IPS-20b (cell line): ENCODE data around the gene LMCD1.

Experiments
- H3K27ac ChIP-seq: one replicate; pipeline ENCODE4 v1.5.1; 2013; ENCODE audit warnings: low read length
- H3K27me3 ChIP-seq: 2 replicates; pipeline ENCODE4 v1.6.1; 2013; ENCODE audit warnings: mild to moderate bottlenecking, low read length, inconsistent platforms; ENCODE audit not compliant: insufficient read depth
- H3K36me3 ChIP-seq: 2 replicates; pipeline ENCODE4 v1.6.1; 2013; ENCODE audit warnings: low read depth, mild to moderate bottlenecking, inconsistent platforms, low read length, moderate library complexity; ENCODE audit not compliant: insufficient read depth
- H3K4me1 ChIP-seq: 2 replicates; pipeline ENCODE4 v1.6.1; 2013; ENCODE audit warnings: mild to moderate bottlenecking, control low read depth, inconsistent platforms, low read length, moderate library complexity; ENCODE audit not compliant: insufficient read depth
- H3K4me3 ChIP-seq: 2 replicates; pipeline ENCODE4 v1.5.1; 2013; ENCODE audit warnings: mild to moderate bottlenecking, low read length, inconsistent platforms
- H3K9ac ChIP-seq: 2 replicates; pipeline ENCODE4 v1.6.1; 2013; ENCODE audit warnings: low read depth, mild to moderate bottlenecking, inconsistent platforms, low read length, moderate library complexity
- H3K9me3 ChIP-seq: 2 replicates; pipeline ENCODE4 v1.6.1; 2013; ENCODE audit warnings: mild to moderate bottlenecking, low read depth, low read length, inconsistent platforms; ENCODE audit not compliant: insufficient read depth

LMCD1 gene

GRCh38 chr3:8541486-8541885 lies 39.9 kb downstream of the LMCD1 start:
- Histone ChIP-seq H3K36me3 (peaks cover 36% of the 10 kb centered on the region), H3K27ac (no peak overlapping the region), H3K9ac (no peak overlapping the region), H3K4me1 (no peaks in the 10 kb centered on the region; the same call in 1 of the 2 replicates), H3K9me3 (no peaks in the 10 kb centered on the region), H3K4me3 (no peak overlapping the region), H3K27me3 (no peaks in the 10 kb centered on the region)

- H3K9ac ChIP-seq: no peak overlapping the region
Measured at GRCh38 chr3:8542190-8543135, 40.8 kb downstream of the LMCD1 start.

GRCh38 chr3:8546609-8547008 lies 45.0 kb downstream of the LMCD1 start:
- H3K27me3 ChIP-seq: no peaks in the 10 kb centered on the region

More at GRCh38 chr3:8542190-8543135, 40.8 kb downstream of the LMCD1 start:
- Histone ChIP-seq H3K27ac (no peak overlapping the region), H3K27me3 (no peaks in the 10 kb centered on the region), H3K4me3 (no peak overlapping the region), H3K36me3 (peaks cover 30% of the 10 kb centered on the region), H3K4me1 (no peaks in the 10 kb centered on the region), H3K9me3 (no peaks in the 10 kb centered on the region)

GRCh38 chr3:8548502-8549275 lies 47.1 kb downstream of the LMCD1 start:
- Histone ChIP-seq H3K27ac (no peak overlapping the region), H3K36me3 (peaks cover 40% of the 10 kb centered on the region), H3K27me3 (no peaks in the 10 kb centered on the region), H3K4me1 (no peaks in the 10 kb centered on the region), H3K4me3 (no peak overlapping the region), H3K9ac (no peak overlapping the region), H3K9me3 (no peaks in the 10 kb centered on the region)

More at GRCh38 chr3:8546609-8547008, 45.0 kb downstream of the LMCD1 start:
- Histone ChIP-seq H3K9me3 (no peaks in the 10 kb centered on the region), H3K4me3 (no peak overlapping the region), H3K36me3 (peaks cover 32% of the 10 kb centered on the region), H3K27ac (no peak overlapping the region), H3K9ac (no peak overlapping the region), H3K4me1 (no peaks in the 10 kb centered on the region)

GRCh38 chr3:8549354-8549753 lies 47.7 kb downstream of the LMCD1 start:
- no peak overlapping the region for H3K9ac ChIP-seq
- H3K27ac ChIP-seq: no peak overlapping the region
- no peaks in the 10 kb centered on the region for H3K27me3 ChIP-seq
- H3K4me3 ChIP-seq: no peak overlapping the region
- peaks cover 40% of the 10 kb centered on the region for H3K36me3 ChIP-seq
- no peaks in the 10 kb centered on the region for H3K9me3 ChIP-seq
- no peaks in the 10 kb centered on the region for H3K4me1 ChIP-seq

GRCh38 chr3:8550611-8551010 lies 49.0 kb downstream of the LMCD1 start:
- H3K27ac ChIP-seq: no peak overlapping the region

GRCh38 chr3:8552223-8552762 lies 50.7 kb downstream of the LMCD1 start:
- no peak overlapping the region for H3K27ac ChIP-seq
- H3K36me3 ChIP-seq: peaks cover 37% of the 10 kb centered on the region
- no peak overlapping the region for H3K4me3 ChIP-seq
- no peak overlapping the region for H3K9ac ChIP-seq
- H3K4me1 ChIP-seq: peaks cover 8% of the 10 kb centered on the region
- no peaks in the 10 kb centered on the region for H3K9me3 ChIP-seq
- H3K27me3 ChIP-seq: no peaks in the 10 kb centered on the region

More at GRCh38 chr3:8550611-8551010, 49.0 kb downstream of the LMCD1 start:
- Histone ChIP-seq H3K9ac (no peak overlapping the region), H3K27me3 (no peaks in the 10 kb centered on the region), H3K9me3 (no peaks in the 10 kb centered on the region), H3K4me1 (peaks cover 5% of the 10 kb centered on the region), H3K36me3 (peaks cover 38% of the 10 kb centered on the region), H3K4me3 (no peak overlapping the region)

- Histone ChIP-seq H3K4me3 (no peak overlapping the region), H3K27ac (no peak overlapping the region), H3K4me1 (peaks cover 8% of the 10 kb centered on the region), H3K27me3 (no peaks in the 10 kb centered on the region), H3K9me3 (no peaks in the 10 kb centered on the region), H3K9ac (no peak overlapping the region), H3K36me3 (peaks cover 41% of the 10 kb centered on the region)
Measured at GRCh38 chr3:8553405-8553804, 51.8 kb downstream of the LMCD1 start.

- H3K36me3 ChIP-seq: peaks cover 30% of the 10 kb centered on the region
- peak overlapping the region; percentile 6; the same call in 1 of the 2 replicates for H3K9ac ChIP-seq
- H3K9me3 ChIP-seq: no peaks in the 10 kb centered on the region
- no peak overlapping the region for H3K27ac ChIP-seq
- peaks cover 8% of the 10 kb centered on the region for H3K4me1 ChIP-seq
- no peak overlapping the region for H3K4me3 ChIP-seq
- no peaks in the 10 kb centered on the region for H3K27me3 ChIP-seq
Measured at GRCh38 chr3:8554696-8555095, 53.1 kb downstream of the LMCD1 start.

GRCh38 chr3:8555113-8555661 lies 53.6 kb downstream of the LMCD1 start:
- peak overlapping the region; percentile 6; the same call in 1 of the 2 replicates for H3K9ac ChIP-seq
- peaks cover 8% of the 10 kb centered on the region for H3K4me1 ChIP-seq
- H3K27ac ChIP-seq: no peak overlapping the region
- H3K27me3 ChIP-seq: no peaks in the 10 kb centered on the region
- peaks cover 25% of the 10 kb centered on the region for H3K36me3 ChIP-seq
- no peak overlapping the region for H3K4me3 ChIP-seq
- no peaks in the 10 kb centered on the region for H3K9me3 ChIP-seq

- Histone ChIP-seq H3K4me3 (no peak overlapping the region), H3K4me1 (peaks cover 8% of the 10 kb centered on the region), H3K36me3 (peaks cover 21% of the 10 kb centered on the region), H3K9ac (no peak overlapping the region; the same call in 1 of the 2 replicates), H3K27me3 (no peaks in the 10 kb centered on the region), H3K27ac (no peak overlapping the region), H3K9me3 (no peaks in the 10 kb centered on the region)
Measured at GRCh38 chr3:8555725-8556472, 54.3 kb downstream of the LMCD1 start.
